SK-N-SH (cell line): ENCODE results near the gene NUDT22.

Experiments
- EZH2phosphoT487 ChIP-seq: fragments of 200-600 bp; sonication (generic); IDR thresholded peaks from 2 replicates; pipeline ENCODE4 v1.6.1; 2017; ENCODE audit warnings: low read depth, mixed run types, mild to moderate bottlenecking, antibody characterized with exemption, moderate library complexity, borderline replicate concordance
- GATA2 ChIP-seq: sonication (generic); formaldehyde crosslinking; IDR thresholded peaks from 2 replicates; pipeline ENCODE4 v1.5.0; 2020; ENCODE audit warnings: mild to moderate bottlenecking, missing genetic modification reagents
- NRF1 ChIP-seq: IDR thresholded peaks from 2 replicates; pipeline ENCODE4 v1.6.1; 2012; ENCODE audit warnings: low read depth, mild to moderate bottlenecking, low read length
- TAF1 ChIP-seq: IDR thresholded peaks from 2 replicates; pipeline ENCODE4 v1.6.1; 2012; ENCODE audit warnings: low read depth, mild to moderate bottlenecking, low read length, moderate library complexity, borderline replicate concordance
- TF ChIP-seq, protein P1 (sequence below): fragments of 200-600 bp; sonication (generic); IDR thresholded peaks from 2 replicates; pipeline ENCODE4 v1.6.1; 2017; ENCODE audit warnings: antibody characterized with exemption, mild to moderate bottlenecking, moderate library complexity
- TF ChIP-seq, protein P2 (sequence below): IDR thresholded peaks from 2 replicates; pipeline ENCODE4 v1.4.0; 2012; ENCODE audit warnings: low read depth

DNA sequence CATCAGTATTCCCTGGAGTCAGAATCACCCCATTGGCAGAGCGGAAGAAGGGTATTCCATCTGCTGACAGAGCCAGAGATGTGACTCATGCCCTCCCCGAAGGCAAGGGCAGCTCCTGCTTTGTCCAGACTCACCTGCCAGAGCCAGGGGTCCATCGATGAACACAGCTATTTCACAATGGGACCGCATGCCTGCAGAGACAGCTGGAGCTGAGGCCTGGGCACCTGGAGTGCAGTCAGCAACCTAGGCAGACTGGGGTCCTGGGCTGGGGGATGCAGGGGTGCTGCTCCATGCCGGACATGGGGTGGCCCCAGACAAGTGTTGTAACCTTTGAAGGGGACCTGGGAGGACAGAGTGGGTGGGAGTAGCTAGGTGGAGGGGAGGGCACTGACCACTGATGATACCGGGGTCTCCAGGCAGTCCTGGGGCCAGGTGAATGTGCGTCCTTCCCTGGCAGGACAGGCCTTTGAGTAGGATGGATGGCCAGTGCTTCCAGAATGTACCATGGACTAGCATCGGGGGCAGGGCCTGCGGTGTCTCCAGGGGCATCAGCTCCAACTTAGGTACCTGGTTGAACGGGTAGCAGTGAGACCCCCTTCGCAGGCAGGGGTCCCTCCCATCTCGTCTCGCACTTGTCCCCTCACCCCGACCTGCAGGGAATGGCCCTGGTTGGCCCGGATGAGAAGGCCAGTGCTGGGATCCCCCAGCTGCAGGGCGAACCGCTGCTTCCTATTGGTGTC lies 1.8 kb upstream of the NUDT22 start:
- TF ChIP-seq TAF1 (no peak), NRF1 (no peak), EZH2phosphoT487 (no peak), GATA2 (no peak)
- TF ChIP-seq, protein P1, sequence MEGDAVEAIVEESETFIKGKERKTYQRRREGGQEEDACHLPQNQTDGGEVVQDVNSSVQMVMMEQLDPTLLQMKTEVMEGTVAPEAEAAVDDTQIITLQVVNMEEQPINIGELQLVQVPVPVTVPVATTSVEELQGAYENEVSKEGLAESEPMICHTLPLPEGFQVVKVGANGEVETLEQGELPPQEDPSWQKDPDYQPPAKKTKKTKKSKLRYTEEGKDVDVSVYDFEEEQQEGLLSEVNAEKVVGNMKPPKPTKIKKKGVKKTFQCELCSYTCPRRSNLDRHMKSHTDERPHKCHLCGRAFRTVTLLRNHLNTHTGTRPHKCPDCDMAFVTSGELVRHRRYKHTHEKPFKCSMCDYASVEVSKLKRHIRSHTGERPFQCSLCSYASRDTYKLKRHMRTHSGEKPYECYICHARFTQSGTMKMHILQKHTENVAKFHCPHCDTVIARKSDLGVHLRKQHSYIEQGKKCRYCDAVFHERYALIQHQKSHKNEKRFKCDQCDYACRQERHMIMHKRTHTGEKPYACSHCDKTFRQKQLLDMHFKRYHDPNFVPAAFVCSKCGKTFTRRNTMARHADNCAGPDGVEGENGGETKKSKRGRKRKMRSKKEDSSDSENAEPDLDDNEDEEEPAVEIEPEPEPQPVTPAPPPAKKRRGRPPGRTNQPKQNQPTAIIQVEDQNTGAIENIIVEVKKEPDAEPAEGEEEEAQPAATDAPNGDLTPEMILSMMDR, result no peak
- TF ChIP-seq, protein P2, sequence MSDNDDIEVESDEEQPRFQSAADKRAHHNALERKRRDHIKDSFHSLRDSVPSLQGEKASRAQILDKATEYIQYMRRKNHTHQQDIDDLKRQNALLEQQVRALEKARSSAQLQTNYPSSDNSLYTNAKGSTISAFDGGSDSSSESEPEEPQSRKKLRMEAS, result no peak
